ENCODE measurements around the gene STPG3.

Gene STPG3

DNA sequence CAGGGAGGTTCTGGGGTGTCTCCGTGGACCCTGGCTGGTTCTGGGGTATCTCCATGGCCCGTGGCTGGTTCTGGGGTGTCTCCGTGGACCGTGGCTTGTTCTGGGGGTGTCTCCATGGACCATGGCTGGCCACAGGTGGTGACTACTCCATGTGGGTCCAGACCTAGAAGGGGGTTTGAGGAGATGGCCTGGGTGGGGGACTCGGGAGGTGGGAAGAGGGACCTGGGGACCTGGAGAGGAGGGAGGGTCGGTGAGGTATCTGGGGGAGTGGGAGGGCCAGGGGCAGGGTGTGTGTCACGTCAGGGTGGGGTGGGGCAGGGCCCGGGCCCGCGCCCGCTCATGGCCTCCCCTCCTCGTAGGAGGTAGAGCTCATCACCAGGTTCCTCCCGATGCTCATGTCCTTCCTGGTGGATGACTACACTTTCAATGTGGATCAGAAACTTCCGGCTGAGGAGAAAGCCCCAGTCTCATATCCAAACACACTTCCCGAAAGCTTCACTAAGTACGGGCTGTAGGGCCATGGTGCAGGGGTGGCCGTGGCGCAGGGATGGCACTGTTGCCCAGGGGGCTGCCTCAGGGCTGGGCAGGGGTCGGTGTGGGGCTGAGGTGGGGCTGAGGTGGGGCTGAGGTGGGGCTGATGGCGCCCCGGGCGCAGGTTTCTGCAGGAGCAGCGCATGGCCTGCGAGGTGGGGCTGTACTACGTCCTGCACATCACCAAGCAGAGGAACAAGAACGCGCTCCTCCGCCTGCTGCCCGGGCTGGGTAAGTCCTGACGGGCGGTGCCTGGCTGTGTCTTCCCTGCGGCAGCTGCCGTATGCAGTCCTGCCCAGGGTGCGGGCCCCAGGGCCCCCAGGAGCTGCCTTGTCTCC lies 15.7 kb downstream of the STPG3 start:
- DNase-seq (ENCODE audit: low spot score): no peak

GRCh38 chr9:137267933-137268355 lies 16.9 kb downstream of the STPG3 start:
- no peak for DNase-seq (ENCODE audit: low spot score)

- no peak for DNase-seq (ENCODE audit: low spot score)
Observed at GRCh38 chr9:137268538-137269201, 17.6 kb downstream of the STPG3 start.

GRCh38 chr9:137269231-137269772 lies 18.2 kb downstream of the STPG3 start:
- no peak for DNase-seq (ENCODE audit: low spot score)

- DNase-seq (ENCODE audit: low spot score): no peak
Observed at GRCh38 chr9:137270929-137271695, 20.0 kb downstream of the STPG3 start.

DNA sequence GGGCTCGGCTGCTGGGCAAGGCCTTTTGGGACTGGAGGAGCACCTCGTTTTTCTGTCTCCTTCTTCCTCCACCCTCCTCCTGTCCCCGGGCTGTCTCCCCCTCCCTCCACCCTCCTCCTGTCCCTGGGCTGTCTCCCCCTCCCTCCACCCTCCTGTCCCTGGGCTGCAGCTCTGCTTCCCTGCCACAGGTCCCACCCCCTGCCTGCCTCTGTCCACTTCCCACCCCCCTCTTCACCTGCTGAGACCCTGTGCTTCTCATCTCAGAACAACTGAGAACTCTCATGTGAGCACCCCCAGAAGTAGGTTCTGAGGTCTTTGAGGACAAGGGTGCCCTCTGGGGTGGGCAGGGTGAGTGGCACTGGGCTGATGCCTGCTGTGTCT lies 20.6 kb downstream of the STPG3 start:
- DNase-seq (ENCODE audit: low spot score): no peak

GRCh38 chr9:137272241-137273094 lies 21.4 kb downstream of the STPG3 start:
- DNase-seq (ENCODE audit: low spot score): no peak

DNA sequence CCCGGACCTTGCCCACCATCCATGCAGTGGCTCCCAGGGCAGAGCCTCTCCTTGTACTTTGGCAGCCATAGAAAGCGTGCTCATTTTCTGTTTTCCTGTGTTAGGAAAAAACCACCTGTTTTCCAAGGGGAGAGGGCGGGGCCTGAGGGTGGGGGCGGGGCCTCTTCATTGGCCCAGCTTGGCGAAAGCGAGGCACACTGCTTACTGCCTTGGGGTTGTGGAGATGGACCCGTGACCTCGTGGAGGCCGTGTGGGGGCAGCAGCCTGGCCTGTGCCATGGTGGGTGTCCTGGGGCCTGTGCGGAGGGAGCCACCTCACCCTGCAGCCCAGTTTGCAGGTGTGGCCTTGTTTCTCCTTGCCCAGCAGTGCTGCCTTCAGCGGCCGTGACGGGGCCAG lies 22.0 kb downstream of the STPG3 start:
- DNase-seq (ENCODE audit: low spot score): no peak

GRCh38 chr9:137273611-137274320 lies 22.7 kb downstream of the STPG3 start:
- DNase-seq (ENCODE audit: low spot score): no peak

DNA sequence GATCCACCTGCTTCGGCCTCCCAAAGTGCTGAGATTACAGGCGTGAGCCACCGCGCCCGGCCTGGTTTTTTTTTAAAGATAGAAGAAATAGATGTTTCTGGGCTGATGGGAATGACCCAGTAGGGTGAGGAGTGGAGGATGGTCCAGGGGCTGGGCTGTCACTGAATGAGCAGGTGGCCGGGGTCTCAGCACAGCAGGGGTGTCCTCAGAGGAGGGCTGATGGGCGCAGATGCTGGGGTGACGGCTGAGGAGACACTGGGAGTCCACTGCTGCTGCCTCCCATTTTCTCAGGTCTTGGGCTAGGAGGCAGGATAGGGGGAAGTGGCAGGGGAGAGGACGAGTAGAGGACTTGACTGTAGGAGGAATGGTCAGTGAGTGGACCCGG lies 24.1 kb downstream of the STPG3 start:
- DNase-seq (ENCODE audit: low spot score): no peak

GRCh38 chr9:137275588-137276472 lies 24.7 kb downstream of the STPG3 start:
- DNase-seq (ENCODE audit: low spot score): no peak

DNA sequence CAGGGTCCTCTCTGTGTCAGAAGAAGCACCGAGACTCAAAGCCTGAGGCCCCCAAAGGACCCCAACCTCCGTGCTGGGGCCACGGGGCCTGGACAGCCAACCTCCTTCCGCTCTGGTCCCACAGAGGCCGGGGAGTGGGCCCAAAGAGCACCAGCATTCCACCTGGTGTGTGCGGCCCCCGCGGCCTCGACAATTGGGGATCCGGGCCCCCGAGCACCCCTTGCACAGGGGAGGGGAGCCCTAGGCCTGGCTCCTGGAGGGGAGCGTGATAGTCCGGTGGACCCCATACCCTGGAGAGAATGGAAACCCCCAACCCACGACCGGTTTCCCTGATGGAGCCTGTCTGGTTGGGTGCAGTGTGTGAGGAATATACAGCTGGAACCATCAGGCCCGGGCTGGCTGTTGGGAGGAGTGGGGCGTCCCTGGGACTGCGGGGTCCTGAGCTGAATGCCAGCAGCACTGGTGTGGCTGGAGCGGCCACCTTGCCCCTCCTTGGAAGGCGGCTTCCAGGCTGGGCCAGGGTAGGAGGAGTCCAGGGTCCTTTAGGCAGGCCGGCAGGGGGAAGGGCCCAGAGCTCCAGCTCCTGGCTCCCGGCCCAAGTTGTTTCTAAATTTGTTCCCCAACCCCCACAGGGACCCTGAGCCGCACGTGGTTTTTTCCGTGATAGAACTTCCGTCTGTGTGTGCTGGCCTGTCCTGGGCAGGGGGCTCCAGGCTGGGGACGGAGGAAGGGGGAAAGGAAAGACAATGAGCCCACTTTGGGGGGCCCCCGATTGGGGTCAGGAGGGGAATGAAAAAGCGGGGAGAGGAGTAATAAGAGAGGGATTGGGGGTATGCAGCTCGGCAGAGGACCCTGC lies 25.6 kb downstream of the STPG3 start:
- DNase-seq (ENCODE audit: low spot score): no peak

GRCh38 chr9:137277329-137278041 lies 26.4 kb downstream of the STPG3 start, which contains the start of gene TOR4A:
Gene TOR4A (plus strand): TSS chr9:137277726. CDS start chr9:137278690, 964 bp downstream.
- peak; percentile 56 for DNase-seq (ENCODE audit: low spot score)

DNA sequence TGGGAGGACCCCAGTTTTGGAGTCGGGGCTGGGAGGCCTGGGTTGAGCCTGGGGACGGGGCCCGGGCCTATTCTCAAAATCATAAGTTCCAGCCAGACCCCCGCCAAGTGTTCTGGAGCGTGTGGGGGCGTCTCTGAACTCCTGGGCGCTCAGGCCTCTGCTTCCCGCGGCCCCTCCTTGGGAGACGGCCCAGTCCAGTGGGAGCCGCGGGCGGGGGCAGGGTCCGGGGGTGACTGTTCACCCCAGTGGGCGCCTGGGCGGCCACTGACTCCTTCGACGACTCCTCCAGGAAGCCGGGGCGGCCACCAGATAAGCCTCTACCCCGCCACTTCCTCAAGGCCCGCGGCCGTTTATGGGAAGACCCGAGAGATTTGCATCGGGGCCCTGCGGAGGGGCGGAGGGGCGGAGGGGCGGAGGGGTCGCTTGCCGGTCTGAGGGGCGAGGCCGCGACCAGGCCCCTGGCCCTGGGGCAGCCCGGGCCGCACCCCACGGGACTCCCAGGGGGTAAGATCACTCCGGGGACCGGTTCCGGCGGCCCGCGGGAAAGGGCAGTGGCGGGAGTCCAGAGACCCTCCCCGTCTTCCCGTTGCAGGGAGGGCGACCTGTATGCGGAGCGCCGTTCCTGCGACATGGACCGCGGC lies 27.1 kb downstream of the STPG3 start:
- DNase-seq (ENCODE audit: low spot score): no peak

DNA sequence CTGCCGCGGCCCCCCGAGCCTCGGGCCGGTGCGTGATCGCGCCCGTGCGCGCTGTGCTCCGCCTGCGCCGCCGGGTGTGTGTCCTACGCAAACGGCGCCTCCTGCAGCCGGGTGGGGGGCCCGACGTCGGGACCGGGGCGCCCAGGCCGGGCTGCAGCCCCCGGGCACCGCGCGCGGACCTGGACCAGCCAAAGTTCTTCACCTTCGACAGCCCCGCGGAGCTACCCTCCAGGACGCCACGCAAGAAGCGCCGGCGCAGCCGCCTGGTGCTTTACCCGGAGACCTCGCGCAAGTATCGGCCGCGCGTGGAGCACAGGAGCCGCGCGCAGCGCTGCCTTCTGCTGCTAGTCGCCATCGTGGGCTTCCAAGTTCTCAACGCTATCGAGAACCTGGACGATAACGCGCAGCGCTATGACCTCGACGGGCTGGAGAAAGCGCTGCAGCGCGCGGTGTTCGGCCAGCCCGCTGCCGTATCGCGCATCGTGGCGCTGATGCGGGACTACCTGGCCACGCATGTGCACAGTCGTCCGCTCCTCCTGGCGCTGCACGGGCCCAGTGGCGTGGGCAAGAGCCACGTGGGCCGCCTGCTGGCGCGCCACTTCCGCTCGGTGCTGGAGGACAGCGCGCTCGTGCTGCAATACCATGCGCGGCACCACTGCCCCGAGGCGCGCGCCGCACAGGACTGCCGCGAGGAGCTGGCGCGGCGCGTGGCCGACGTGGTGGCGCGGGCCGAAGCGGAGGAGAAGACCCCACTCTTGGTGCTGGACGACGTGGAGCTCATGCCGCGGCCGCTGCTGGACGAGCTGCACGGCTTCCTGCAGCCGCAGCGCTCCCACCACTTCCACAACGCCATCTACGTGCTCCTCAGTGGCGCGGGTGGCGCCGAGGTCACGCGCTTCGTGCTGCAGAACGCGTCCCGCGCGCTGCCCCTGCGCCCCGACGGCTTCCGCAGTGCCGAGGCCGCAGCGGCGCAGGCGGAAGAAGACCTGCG lies 27.9 kb downstream of the STPG3 start:
- no peak for DNase-seq (ENCODE audit: low spot score)

- no peak for DNase-seq (ENCODE audit: low spot score)
Observed at GRCh38 chr9:137279741-137280473, 28.8 kb downstream of the STPG3 start.

Data from Ammon's horn (tissue), 1 donor.